A549 treated with DMSO at 1 μM for 4 hours (cell line): Measurements from ENCODE around the gene GTF2H4. TPM values are rescaled to one million over a fixed set of nuclear protein-coding genes. Genes with fewer than 3 reads are reported as not detected.

Source experiments
- total RNA-seq: library from RNA; stranded (reverse); fragments of 200-300 nt; extraction: Qiagen RNA extraction; gene quantifications from 5 replicates; pipeline ENCODE4 v1.2.3, GENCODE V29; 2022; ENCODE audit warnings: low read depth

Gene GTF2H4
- total RNA-seq, result 17.6 to 20.8 TPM (median 18.6 TPM) in 5 replicates

GRCh38 chr6:30907758-30908591 is at the start of gene GTF2H4:
TSS of gene GTF2H4 (plus strand) at chr6:30908207.

GRCh38 chr6:30883685-30884520 is 24.1 kb upstream of the GTF2H4 start, which contains the start of gene DDR1:
TSS of gene DDR1 (plus strand) at chr6:30884519. CDS start at chr6:30888730, 4,211 bp downstream.

GRCh38 chr6:30914076-30914853 is 6.3 kb downstream of the GTF2H4 start, which contains the start of gene VARS2:
TSS of gene VARS2 (plus strand) at chr6:30914238. CDS start at chr6:30914837, 599 bp downstream.

GRCh38 chr6:30931969-30932645 is 24.1 kb downstream of the GTF2H4 start, which contains the start of gene SFTA2:
TSS of gene SFTA2 (minus strand) at chr6:30932170. CDS start at chr6:30932096, 74 bp downstream.

GRCh38 chr6:30940361-30940986 is 32.5 kb downstream of the GTF2H4 start, which contains the start of gene MUCL3:
TSS of gene MUCL3 (plus strand) at chr6:30940973. CDS start at chr6:30941000, 27 bp downstream.

Other genes starting within 250 kb of the GTF2H4 start
- gene DHX16, start 235.2 kb upstream of the GTF2H4 start, total RNA-seq, result 24.8 to 29.7 TPM (median 29.0 TPM) in 5 replicates
- 45.9 to 52.5 TPM (median 47.2 TPM) in 5 replicates for gene PPP1R18, start 221.6 kb upstream of the GTF2H4 start, total RNA-seq
- gene NRM, start 217.2 kb upstream of the GTF2H4 start, total RNA-seq, result 24.4 to 30.4 TPM (median 27.2 TPM) in 5 replicates
- 14.9 to 23.1 TPM (median 18.3 TPM) in 5 replicates for gene MDC1, start 190.9 kb upstream of the GTF2H4 start, total RNA-seq
- gene TUBB, start 187.9 kb upstream of the GTF2H4 start, total RNA-seq, result 879 to 1,021 TPM (median 905 TPM) in 5 replicates
- 81.4 to 94.3 TPM (median 88.8 TPM) in 5 replicates for gene FLOT1, start 165.5 kb upstream of the GTF2H4 start, total RNA-seq
- gene IER3, start 163.7 kb upstream of the GTF2H4 start, total RNA-seq, result 129 to 154 TPM (median 152 TPM) in 5 replicates
- gene DDR1, start 23.7 kb upstream of the GTF2H4 start, total RNA-seq, result 47.7 to 53.6 TPM (median 49.4 TPM) in 5 replicates
- 10.3 to 14.0 TPM (median 12.2 TPM) in 5 replicates for gene VARS2, start 6.0 kb downstream of the GTF2H4 start, total RNA-seq
- gene SFTA2, start 24.0 kb downstream of the GTF2H4 start, total RNA-seq, result not detected in 5 replicates
- gene MUCL3, start 32.8 kb downstream of the GTF2H4 start, total RNA-seq, result 0.02 to 0.05 TPM (median 0.03 TPM) in 3 of 5 replicates, not detected in the others
- not detected in 5 replicates for gene MUC21, start 75.5 kb downstream of the GTF2H4 start, total RNA-seq
- gene MUC22, start 102.3 kb downstream of the GTF2H4 start, total RNA-seq, result 0.01 to 0.02 TPM (median 0.02 TPM) in 3 of 5 replicates, not detected in the others
- gene C6orf15, start 204.4 kb downstream of the GTF2H4 start, total RNA-seq, result not detected in 5 replicates
- 3.1 to 5.8 TPM (median 5.5 TPM) in 5 replicates for gene PSORS1C1, start 206.6 kb downstream of the GTF2H4 start, total RNA-seq
- gene CDSN, start 212.2 kb downstream of the GTF2H4 start, total RNA-seq, result not detected in 5 replicates
- gene PSORS1C2, start 230.9 kb downstream of the GTF2H4 start, total RNA-seq, result not detected in 5 replicates
- 5.7 to 8.3 TPM (median 6.8 TPM) in 5 replicates for gene CCHCR1, start 249.6 kb downstream of the GTF2H4 start, total RNA-seq